ENCODE measurements around the gene RMRP. TPM values are rescaled to one million over a fixed set of nuclear protein-coding genes. Genes with fewer than 3 reads are reported as not detected.

Gene RMRP
- total RNA-seq, 1 experiment from 2014 or later = 5,651 TPM

DNA sequence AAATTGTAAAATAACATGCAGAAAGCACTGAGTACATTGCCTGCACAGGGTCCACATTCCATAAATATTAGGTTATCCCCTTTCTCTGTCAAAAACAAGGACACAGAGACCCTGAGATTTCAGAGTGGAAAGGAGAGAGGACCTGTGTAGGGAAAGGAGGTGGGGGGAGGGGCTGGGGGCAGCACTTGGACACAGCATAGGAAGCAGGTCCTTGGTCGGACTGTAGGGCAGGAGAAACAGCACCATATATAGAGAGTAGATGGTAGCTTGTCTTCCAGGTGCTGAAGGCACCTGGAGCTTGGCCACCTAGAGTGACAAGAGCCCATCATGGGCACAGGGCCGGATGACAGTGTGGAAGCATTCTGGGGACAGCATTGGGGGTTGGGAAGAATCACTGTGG is 29.5 kb upstream of the RMRP start:
- DNase-seq (ENCODE audit: low read depth) = no peak

DNA sequence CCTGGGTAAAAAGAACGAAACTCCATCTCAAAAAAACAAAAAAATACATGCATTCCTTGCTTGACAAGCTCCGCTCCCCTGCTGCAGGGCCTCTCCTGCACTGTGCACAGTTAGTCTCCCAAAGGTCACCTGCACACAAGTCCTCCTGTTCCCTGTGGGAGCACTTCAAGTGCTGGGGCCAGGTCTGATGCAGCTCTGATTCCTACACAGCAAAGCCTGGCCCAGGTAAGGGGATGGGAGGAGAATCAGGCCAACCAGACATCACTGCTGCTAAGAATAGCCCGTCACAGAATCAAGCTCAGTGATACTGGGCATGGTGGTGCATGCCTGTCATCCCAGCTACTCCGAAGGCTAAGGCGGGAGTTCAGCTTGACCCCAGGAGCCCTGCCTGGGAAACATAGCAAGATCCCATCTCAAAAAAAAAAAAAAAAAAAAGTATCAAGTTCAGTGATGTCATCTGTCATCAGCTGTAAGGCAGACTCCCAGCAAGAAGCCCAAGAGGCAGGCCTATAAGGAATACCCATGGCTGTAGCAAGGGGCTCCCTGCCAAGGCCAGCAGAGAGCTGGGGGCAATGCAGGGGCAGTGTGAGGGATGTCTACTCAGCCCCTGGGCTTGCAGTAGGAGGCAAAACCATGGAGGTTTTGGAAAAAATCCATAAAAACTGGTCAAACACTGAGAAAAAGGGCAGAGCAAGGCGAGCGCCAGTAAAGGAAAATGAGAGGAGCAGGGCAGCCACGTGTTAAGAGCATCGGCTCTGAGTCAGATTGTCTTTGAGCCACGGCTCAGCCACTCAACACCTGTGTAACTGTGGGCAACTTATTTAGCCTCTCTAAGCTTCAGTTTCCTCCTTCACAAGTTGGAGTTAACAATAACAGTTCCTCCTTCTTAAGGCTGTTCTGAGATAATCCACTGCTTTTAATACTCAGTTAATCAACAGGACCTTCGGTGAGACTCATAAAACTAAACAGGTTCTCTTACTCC is 28.7 kb upstream of the RMRP start:
- DNase-seq (ENCODE audit: low read depth) = peak; percentile 40

DNA sequence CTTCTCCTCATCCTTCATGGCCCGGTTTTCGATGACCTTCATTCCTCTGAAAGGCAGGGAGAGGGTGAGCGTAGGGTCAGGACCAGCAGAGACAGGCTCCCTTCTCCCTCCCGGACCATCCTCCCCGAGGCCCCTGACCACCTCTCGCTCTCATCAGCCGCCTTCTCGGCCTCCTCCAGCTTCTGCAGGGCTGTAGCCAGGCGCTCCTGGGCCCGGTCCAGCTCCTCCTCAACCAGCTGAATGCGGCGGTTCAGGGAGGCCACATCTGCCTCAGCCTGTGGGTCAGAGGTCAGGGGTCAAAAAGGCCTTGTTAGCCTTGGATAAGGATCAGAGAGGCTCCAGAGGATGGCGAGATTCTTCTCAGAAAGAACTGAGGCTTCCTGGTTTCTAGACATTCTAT is 27.7 kb upstream of the RMRP start:
- no peak for DNase-seq (ENCODE audit: low read depth)

DNA sequence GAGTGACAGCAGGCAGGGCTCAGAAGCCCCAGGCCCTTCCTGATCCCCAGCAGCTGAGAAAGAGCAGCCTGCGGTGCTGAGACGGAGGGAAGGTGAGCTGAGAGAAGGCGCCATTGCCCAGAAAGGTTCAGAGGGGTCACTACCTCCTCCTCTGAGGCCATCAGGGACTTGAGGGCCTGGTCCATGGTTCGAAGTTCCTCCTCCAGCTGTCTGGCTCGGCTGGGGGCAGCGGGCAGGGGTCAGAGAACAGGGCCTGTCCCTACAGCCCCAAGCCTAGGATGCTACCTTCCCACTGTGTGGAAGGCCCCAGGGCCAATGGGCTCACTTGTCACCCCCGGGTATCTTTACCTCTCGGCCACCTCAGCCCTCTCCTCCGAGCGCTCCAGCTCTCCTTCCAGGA is 27.1 kb upstream of the RMRP start:
- DNase-seq (ENCODE audit: low read depth) = no peak

DNA sequence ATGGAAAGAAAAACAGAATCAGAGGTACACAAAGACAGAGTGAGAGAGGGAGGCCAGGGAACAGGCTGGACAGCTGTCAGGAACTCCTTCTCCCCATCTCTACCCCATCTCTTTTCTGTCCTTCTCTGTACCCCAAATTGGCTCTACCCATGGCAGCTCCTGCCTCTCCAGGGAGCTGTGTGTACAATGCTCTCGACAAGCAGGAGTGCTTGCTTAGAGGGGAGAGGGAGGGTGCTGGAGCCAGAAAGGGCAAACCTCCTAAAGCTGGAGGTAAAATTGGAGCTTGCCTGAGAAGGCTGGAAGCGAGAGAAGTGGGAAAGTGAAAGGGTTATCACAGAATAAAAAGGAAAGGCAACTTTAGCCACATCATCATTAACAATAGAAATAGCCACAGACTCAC is 25.5 kb upstream of the RMRP start:
- no peak for DNase-seq (ENCODE audit: low read depth)

DNA sequence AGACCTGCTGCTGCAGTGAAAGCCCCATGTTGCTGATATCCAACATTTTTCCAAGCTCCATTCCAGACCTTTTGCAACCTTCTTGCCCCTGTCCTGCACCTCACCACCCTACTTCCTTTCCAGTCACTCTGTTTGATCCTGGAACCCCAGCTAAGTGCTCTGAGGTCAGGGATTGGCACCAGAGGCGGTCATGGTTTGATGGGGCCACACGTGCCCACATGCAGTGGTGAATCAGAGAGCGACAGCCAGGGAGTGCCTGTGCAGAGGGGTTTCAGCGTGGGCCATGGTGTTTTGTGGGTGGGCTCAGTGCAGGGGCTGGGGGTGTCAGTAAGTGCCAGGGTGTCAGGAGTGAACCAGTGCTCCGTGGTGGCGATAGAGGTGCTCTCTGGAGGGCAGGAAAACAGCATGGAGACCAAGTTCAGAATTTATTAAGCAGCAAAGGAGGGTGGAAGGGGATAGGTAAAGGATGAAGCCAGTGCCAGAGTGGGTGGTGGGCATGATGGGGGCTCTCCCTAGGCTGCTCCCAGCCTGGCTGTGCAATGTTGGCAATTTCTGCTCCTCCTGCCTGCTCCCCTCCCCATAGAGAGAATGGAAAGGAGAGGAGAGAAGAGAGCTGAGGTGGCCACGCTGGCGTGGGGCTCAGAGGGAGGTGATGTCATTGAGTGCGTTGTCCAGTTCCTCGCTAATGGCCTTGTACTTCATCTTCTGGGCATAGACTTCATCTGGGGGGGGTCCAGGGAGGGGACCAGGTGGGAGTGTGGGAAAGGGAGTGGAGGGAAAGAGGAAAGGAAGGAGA is 24.9 kb upstream of the RMRP start:
- DNase-seq (ENCODE audit: low read depth) = no peak

DNA sequence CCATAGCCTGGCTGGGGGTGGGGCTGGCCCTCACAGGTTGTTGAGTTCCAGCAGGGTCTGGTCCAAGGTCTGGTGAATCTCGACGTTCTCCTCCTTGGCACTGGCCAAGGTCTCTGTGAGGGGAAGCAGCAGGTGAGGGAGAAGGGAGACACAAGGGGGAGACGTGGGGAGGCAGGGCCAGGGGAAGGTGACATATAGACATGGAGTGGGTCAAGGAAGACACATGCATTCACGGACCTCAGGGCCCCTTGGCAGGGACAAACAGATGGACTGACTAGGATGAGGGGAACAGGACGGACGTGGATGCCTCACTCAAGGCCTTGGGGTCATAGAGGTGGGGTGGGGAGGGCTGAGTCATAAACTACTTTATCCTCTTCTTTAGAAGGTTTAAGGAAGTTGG is 24.2 kb upstream of the RMRP start:
- no peak for DNase-seq (ENCODE audit: low read depth)

DNA sequence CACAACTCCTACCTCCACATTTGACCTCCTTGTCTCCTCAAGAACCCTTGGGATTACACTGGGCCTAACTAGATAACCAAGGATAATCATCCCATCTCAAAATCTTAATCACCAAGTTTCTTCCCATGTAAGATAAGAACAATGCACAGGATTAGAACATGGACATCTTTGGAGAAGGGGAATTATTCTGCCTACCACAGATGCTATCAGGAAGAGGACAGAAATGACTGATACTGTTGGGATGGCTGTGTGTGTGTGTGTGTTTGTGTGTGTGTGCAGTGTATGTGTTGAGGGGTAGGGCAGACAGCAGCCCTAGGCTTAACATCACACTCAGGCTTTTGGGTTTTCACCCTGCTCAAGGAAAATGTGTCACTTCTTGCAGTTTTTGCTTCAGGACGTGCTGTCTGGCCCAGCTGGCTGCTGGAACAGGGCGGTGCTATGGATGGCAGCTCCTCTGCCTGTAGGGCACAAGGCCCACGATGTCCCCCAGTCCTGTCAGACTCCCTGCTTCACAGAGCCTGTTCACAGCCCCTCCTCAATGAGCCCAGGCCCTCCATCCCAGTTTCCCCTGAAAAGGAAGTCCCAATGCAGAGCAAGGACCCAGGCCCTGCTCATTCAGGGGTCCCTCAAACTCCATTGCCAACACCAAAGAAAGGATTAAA is 23.7 kb upstream of the RMRP start:
- DNase-seq (ENCODE audit: low read depth) = peak; percentile 50

DNA sequence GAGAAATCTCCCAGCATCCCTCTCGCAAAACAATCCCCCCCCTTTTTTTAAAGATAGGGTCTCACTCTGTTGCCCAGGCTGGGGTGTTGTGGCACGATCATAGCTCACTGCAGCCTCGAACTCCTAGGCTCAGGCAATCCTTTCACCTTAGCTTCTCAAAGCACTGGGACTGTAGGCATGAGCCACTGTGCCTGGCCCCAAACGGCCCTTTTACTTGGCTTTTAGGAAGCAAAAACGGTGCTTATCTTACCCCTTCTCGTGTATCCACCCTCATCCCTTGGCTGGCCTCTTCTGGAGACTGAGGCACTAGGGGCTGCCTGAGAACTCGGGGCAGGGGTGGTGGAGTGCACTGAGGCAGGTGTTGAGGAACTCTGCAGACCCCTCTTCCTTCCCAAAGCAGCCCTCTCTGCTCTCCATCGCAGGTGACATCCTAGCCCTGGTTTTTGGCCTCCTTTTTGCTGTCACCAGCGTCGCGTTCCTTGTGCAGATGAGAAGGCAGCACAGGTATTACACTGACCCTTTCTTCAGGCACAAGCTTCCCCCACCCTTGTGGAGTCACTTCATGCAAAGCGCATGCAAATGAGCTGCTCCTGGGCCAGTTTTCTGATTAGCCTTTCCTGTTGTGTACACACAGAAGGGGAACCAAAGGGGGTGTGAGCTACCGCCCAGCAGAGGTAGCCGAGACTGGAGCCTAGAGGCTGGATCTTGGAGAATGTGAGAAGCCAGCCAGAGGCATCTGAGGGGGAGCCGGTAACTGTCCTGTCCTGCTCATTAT is 22.7 kb upstream of the RMRP start:
- DNase-seq (ENCODE audit: low read depth) = peak; percentile 45

DNA sequence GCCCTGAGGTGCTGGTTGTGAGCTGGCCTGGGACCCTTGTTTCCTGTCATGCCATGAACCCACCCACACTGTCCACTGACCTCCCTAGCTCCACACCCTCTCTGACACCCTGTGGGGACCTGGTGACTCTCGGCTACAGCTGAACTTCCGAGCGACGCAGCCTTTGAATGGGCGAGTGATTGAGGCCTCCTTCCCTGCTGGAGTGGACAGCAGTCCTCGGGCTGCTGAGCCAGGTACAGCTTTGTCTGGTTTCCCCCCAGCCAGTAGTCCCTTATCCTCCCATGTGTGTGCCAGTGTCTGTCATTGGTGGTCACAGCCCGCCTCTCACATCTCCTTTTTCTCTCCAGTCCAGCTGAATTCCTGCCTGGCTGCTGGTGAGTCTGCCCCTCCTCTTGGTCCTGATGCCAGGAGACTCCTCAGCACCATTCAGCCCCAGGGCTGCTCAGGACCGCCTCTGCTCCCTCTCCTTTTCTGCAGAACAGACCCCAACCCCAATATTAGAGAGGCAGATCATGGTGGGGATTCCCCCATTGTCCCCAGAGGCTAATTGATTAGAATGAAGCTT is 22.0 kb upstream of the RMRP start:
- no peak for DNase-seq (ENCODE audit: low read depth)

DNA sequence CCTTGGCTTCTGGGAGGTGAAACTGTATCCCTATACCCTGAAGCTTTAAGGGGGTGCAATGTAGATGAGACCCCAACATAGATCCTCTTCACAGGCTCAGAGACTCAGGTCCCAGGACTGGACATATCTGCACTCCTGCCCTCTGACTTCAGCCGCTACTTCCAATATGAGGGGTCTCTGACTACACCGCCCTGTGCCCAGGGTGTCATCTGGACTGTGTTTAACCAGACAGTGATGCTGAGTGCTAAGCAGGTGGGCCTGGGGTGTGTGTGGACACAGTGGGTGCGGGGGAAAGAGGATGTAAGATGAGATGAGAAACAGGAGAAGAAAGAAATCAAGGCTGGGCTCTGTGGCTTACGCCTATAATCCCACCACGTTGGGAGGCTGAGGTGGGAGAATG is 21.3 kb upstream of the RMRP start:
- DNase-seq (ENCODE audit: low read depth) = no peak

DNA sequence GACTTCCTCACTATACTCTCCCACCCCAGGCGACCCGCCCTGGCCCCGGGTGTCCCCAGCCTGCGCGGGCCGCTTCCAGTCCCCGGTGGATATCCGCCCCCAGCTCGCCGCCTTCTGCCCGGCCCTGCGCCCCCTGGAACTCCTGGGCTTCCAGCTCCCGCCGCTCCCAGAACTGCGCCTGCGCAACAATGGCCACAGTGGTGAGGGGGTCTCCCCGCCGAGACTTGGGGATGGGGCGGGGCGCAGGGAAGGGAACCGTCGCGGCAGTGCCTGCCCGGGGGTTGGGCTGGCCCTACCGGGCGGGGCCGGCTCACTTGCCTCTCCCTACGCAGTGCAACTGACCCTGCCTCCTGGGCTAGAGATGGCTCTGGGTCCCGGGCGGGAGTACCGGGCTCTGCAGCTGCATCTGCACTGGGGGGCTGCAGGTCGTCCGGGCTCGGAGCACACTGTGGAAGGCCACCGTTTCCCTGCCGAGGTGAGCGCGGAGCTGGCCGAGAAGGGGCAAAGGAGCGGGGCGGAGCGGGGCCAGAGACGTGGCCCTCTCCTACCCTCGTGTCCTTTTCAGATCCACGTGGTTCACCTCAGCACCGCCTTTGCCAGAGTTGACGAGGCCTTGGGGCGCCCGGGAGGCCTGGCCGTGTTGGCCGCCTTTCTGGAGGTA is 18.0 kb upstream of the RMRP start:
- no peak for DNase-seq (ENCODE audit: low read depth)

DNA sequence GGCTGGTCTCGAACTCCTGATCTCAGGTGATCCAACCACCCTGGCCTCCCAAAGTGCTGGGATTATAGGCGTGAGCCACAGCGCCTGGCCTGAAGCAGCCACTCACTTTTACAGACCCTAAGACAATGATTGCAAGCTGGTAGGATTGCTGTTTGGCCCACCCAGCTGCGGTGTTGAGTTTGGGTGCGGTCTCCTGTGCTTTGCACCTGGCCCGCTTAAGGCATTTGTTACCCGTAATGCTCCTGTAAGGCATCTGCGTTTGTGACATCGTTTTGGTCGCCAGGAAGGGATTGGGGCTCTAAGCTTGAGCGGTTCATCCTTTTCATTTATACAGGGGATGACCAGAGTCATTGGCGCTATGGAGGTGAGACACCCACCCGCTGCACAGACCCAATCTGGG is 17.4 kb upstream of the RMRP start:
- DNase-seq (ENCODE audit: low read depth) = no peak

DNA sequence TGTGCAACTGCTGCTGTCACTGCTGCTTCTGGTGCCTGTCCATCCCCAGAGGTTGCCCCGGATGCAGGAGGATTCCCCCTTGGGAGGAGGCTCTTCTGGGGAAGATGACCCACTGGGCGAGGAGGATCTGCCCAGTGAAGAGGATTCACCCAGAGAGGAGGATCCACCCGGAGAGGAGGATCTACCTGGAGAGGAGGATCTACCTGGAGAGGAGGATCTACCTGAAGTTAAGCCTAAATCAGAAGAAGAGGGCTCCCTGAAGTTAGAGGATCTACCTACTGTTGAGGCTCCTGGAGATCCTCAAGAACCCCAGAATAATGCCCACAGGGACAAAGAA is 16.2 kb upstream of the RMRP start:
- no peak for DNase-seq (ENCODE audit: low read depth)

DNA sequence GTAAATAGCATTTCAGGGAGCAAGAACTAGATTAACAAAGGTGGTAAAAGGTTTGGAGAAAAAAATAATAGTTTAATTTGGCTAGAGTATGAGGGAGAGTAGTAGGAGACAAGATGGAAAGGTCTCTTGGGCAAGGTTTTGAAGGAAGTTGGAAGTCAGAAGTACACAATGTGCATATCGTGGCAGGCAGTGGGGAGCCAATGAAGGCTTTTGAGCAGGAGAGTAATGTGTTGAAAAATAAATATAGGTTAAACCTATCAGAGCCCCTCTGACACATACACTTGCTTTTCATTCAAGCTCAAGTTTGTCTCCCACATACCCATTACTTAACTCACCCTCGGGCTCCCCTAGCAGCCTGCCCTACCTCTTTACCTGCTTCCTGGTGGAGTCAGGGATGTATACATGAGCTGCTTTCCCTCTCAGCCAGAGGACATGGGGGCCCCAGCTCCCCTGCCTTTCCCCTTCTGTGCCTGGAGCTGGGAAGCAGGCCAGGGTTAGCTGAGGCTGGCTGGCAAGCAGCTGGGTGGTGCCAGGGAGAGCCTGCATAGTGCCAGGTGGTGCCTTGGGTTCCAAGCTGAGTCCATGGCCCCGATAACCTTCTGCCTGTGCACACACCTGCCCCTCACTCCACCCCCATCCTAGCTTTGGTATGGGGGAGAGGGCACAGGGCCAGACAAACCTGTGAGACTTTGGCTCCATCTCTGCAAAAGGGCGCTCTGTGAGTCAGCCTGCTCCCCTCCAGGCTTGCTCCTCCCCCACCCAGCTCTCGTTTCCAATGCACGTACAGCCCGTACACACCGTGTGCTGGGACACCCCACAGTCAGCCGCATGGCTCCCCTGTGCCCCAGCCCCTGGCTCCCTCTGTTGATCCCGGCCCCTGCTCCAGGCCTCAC is 15.6 kb upstream of the RMRP start, which contains the start of gene CA9:
TSS of gene CA9 (plus strand) at position 797 of the 893 bp plus-strand sequence. CDS start at position 829, 32 bp downstream.
- no peak for DNase-seq (ENCODE audit: low read depth)

DNA sequence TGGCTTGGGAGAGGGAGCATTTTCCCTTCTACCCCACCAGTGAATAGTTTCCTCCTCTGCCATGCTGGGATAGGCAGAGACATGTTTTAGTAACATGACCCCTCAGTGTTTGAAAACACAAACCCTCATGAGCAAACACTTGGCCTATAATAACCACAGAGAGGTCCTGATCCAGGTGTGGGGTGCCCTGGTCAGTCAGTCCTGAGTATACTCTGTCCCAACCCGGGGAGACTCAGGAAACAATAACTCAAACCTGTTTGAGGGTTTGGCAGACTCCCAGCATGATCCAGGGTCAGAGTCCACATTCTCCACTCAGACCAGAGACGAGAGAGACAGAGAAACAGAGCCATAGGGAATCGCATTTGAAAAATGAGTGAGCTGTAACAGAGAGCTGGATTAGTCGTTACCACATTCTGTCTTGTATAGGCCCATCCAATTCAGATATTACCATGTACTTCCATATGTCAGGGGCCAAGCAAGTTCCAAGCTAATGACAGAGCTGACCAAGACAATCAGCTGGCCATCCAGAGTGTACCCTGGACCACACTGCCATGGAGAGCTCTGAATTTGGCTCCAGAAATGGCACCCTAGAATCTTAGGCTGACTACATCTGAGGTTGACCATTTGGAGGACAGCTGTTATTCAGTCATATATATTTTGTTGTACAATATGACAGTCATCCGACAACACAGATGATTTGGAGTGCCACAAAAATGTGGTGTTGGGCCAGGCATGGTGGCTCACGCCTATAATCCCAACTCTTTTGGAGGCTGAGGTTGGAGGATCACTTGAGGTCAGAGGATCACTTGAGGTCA is 11.7 kb upstream of the RMRP start:
- peak; percentile 91 for DNase-seq (ENCODE audit: low read depth)

DNA sequence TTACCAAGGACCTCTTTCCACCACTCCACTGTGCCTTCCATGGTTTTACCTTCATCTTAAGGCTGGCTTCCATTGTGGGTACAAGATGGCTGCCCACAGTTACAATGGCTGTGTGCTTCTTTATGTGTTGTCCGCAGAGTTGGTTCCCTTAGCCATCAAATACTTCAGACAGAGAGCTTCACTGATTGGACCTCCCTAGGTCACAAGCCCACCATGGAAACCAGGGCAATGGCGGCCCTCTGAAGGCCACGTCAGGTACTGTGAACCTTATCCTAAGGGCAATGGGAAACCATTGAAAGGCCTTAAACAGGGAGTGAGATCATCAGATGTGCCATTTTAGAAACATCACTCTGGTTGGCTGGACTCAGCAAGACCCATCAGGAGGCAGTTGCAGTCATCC is 10.1 kb upstream of the RMRP start:
- no peak for DNase-seq (ENCODE audit: low read depth)

DNA sequence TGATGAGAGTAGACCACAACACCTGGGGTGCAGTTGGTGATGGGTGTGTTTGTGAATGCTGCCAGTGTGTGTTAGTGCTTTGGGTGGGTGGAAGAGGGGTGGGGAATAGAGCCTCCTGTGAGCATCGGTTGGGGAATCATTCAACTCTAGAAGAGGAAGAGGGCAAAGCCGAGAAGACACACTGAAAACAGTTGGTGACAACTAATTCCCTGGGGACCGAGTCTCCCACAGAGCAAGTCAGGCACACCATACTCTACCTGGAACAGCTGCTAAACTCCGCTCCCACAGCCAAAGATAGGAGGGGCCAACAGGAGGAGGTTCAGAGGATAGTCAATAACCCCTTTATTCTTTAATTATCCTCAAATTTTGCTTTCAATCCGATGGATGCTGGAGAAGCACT is 8.7 kb upstream of the RMRP start:
- no peak for DNase-seq (ENCODE audit: low read depth)

DNA sequence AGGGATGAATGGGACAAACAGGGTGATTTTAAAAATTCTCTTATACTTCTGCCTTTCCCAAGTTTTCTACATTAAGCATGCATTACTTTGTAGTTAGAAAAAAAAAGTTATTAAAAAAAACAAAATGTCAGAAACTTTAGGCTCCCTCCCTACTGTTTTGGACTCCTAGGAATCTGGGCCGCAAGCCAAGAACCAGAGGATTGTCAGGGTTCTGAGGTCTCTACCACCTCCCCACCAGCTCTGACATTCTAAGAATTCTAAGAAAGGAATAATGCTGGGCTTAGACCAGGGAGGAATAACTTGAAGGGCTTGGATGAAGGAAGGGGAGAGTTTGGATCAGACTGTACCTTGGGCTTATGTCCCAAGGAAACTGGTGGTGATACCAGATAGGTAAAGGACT is 8.2 kb upstream of the RMRP start:
- DNase-seq (ENCODE audit: low read depth) = no peak

Data from LHCN-M2 (cell line).